ENCODE measurements around the gene HS6ST1.

DNA sequence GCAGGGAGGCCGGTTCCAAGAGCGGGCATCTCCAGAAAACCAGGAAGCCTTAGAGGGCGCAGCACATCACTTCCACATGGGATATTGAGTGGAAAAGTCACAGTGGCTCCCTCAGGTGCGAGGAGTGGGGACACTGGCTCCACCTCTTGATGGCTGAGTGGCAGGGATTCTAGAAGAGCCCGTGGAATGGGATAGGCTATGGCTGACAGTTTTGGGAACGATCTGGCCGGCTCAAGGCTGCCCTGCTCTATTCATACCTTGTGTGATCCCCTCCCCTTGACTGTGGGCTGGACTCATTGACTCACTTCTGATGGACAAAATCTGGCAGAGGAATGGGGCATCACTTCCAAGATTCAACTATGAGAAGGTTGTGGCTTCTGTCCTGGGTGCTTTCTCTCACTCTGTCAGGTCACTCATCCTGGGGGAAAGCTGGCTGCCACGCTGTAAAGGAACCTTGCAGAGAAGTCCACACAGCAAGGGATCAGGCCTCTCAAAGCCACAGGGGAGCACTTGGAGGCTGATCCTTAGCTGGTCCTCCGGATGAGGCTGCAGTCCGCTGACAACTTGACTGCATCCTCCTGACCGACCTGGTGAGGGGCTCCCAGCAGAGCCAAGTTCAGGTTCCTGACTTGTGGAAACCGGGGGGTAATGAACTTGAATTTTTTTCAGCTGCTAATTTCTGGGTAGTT, 46.7 kb upstream of the HS6ST1 start:
- TF ChIP-seq, protein P1, sequence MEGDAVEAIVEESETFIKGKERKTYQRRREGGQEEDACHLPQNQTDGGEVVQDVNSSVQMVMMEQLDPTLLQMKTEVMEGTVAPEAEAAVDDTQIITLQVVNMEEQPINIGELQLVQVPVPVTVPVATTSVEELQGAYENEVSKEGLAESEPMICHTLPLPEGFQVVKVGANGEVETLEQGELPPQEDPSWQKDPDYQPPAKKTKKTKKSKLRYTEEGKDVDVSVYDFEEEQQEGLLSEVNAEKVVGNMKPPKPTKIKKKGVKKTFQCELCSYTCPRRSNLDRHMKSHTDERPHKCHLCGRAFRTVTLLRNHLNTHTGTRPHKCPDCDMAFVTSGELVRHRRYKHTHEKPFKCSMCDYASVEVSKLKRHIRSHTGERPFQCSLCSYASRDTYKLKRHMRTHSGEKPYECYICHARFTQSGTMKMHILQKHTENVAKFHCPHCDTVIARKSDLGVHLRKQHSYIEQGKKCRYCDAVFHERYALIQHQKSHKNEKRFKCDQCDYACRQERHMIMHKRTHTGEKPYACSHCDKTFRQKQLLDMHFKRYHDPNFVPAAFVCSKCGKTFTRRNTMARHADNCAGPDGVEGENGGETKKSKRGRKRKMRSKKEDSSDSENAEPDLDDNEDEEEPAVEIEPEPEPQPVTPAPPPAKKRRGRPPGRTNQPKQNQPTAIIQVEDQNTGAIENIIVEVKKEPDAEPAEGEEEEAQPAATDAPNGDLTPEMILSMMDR (IDR thresholded peaks at IDR 0.05; ENCODE audit: borderline replicate concordance, extremely low read depth, low read length, poor library complexity, severe bottlenecking), result no peak
- no peak for TF ChIP-seq EZH2 (IDR thresholded peaks at IDR 0.05; ENCODE audit: borderline replicate concordance, low read depth, low read length, severe bottlenecking)
